ENCODE measurements around the gene SIPA1L3. TPM values are rescaled to one million over a fixed set of nuclear protein-coding genes. Genes with fewer than 3 reads are reported as not detected.

The SIPA1L3 gene
- polyA plus RNA-seq, 1 of the 3 experiments (the other 2 are of a cell fraction): 11.6 TPM

- TF ChIP-seq EP300 (IDR thresholded peaks at IDR 0.05; ENCODE audit: borderline replicate concordance in 1 of 2, low read depth in 1 of 2, low read length in 1 of 2) (no peak), REST (IDR thresholded peaks at IDR 0.05; ENCODE audit: low read depth, low read length) (no peak), IRF3 (IDR thresholded peaks at IDR 0.05; ENCODE audit: low read depth, low read length) (no peak), MEF2A (IDR thresholded peaks at IDR 0.05; ENCODE audit: borderline replicate concordance, low read depth) (no peak), ZBTB33 (IDR thresholded peaks at IDR 0.05; ENCODE audit: borderline replicate concordance, low read depth) (no peak), TEAD4 (IDR thresholded peaks at IDR 0.05; ENCODE audit: borderline replicate concordance, insufficient read depth) (no peak), RFX5 (IDR thresholded peaks at IDR 0.05; ENCODE audit: low read length) (no peak), MXI1 (IDR thresholded peaks at IDR 0.05; ENCODE audit: low read depth, low read length) (no peak), JUND (IDR thresholded peaks at IDR 0.05) (no peak), PBX3 (IDR thresholded peaks at IDR 0.05) (no peak), NFIC (IDR thresholded peaks at IDR 0.05; ENCODE audit: borderline replicate concordance) (no peak), YY1 (IDR thresholded peaks at IDR 0.05; ENCODE audit: low read depth) (no peak), POLR2AphosphoS5 (IDR thresholded peaks at IDR 0.05; ENCODE audit: low read depth, low read length) (no peak), USF1 (IDR thresholded peaks at IDR 0.05; ENCODE audit: borderline replicate concordance, low read depth) (no peak), EZH2phosphoT487 (IDR thresholded peaks at IDR 0.05; ENCODE audit: borderline replicate concordance, low read depth) (no peak), FOXJ3 (CRISPR knock-in tag; IDR thresholded peaks at IDR 0.05) (no peak), TCF12 (IDR thresholded peaks at IDR 0.05) (no peak), RCOR1 (IDR thresholded peaks at IDR 0.05; ENCODE audit: low read length) (no peak), NRF1 (IDR thresholded peaks at IDR 0.05; ENCODE audit: low read depth, low read length) (no peak), FOXM1 (IDR thresholded peaks at IDR 0.05; ENCODE audit: low read depth) (no peak), GABPA (IDR thresholded peaks at IDR 0.05; ENCODE audit: low read depth) (no peak), RXRA (IDR thresholded peaks at IDR 0.05; ENCODE audit: borderline replicate concordance, low read depth) (no peak)
Observed at GRCh38 chr19:38142176-38143035, 235.4 kb downstream of the SIPA1L3 start (continued).

Measured in SK-N-SH (cell line).